HG03060 (cell line): ENCODE results near the gene THSD7A.
"Not testable (repeated sequence)": the region's sequence is repeated elsewhere in the genome, so short reads cannot be mapped to it uniquely, and the experiment has no call there.

Experiments used
- ATAC-seq: cut with Tn5 transposase; IDR thresholded peaks from one replicate; pipeline ENCODE4 v1.9.1; 2021; ENCODE audit warnings: low read depth, moderate number of reproducible peaks; ENCODE audit not compliant: unreplicated experiment

The THSD7A gene

DNA sequence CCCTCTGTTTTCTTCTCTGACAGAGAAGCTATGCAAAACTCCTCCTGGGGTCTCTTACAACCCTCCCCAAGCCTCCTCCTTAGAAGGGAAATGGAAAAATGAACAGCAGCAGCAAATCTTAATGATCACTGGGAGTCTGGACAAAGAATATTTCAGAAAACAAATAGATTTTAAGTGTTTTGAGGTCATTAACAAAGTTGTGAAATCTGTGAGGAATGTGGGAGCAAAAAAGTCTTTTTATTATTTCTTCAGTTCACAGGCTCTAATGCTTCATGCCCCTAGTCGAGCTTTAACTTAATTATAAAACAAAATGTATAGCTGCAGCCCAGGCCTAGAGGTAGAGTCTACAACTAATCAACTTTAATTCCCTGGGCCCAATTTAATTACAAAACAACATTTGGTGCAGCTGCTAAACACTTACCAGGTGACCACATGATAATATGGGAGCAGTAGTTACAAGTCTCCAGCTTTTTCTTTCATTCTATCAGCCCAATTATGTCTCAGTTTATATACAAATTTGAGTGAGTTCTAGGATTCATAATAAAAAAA, 293.2 kb downstream of the THSD7A start:
- no peak for ATAC-seq

DNA sequence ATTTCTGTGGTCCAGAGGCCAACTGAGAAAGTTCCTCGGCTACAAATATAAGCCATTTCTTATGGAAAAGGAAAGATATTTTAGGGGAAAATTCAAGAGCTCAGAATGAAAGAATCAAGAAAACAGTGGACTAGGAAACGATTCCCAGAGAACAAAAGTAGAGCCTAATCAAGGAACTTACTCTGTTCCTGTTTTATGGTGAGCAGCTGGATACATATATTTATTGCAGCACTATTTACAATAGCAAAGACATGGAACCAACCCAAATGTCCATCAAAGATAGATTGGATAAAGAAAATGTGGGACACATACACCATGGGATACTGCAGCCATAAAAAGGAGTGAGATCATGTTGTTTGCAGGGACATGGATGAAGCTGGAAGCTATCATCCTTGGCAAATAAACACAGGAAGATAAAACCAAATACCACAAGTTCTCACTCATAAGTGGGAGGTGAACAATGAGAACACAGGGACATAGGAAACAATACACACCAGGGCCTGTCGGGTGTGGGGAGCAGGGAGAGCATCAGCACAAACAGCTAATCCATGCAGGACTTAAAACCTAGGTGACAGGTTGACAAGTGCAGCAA, 298.7 kb downstream of the THSD7A start:
- ATAC-seq = no peak

DNA sequence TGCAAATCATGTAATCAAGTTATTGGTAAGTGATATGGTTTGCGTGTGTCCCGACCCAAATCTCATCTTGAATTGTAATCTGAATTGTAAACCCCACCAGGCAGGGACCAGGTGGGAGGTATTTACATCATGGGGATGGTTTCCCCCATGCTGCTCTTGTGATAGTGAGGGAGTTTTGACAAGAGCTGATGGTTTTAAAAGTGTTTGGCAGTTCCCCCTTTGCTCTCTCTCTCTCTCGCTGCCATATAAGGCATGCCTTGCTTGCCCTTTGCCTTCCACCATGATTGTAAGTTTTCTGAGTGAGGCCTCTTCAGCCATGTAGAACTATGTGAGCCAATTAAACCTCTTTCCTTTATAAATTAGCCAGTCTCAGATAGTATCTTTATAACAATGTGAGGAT, 302.6 kb downstream of the THSD7A start:
- no peak for ATAC-seq

DNA sequence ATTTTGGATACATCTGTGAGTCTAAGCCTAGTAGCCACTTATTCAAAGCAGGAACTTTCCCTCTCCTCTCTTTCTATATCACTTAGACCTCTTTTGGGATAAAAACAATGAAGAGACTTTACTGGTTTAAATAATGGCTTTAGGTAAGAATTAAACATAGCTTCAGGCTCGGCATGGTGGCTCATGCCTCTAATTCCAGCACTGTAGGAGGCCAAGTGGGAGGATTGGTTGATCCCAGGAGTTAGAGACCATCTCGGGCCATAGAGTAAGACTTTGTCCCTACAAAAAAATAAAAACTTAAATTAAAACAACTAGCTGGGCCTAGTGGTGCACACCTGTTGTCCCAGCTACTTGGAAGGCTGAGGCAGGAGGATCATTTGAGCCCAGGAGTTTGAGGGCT, 304.3 kb downstream of the THSD7A start:
- no peak for ATAC-seq

DNA sequence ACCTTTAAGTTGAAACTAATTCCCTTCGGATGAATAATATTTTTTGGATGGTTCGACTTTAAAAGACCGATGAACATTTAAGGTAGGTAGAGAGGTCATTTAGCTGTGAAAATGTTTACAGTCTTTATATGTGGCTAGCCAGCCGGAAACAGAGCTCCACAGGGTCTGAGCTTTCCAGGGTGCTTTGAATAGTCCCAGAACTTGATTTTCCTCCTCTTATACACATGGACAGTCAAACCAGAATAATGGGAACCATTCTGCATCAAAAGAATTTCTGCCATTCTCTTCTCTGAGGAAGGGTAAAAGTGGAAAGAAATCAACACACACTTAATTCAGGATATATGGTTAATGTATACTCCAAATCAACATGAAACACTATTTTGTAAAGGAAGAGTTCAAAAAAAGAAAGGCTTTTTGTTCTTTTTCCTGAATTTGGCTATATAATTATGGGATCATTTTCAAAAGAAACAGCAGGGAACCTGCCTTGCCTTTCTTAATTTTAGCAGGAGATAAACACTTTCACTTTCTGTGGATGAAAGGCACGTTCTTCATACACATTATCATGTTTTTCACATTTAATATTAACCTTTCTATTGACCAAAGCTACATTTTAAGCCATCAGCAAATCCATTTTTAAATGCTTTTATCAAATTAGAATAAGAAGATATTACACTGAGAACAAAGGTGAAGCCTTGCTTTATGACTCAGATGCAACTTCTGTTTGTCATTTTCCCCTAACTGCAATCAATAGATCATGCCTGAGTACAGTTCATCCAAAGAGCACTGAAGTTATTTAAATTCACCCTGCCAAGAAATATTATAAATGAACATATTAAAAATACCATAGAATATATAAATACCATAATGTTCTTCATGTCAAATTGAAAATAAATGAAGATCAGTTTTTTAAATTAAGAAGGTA, 307.3 kb downstream of the THSD7A start:
- ATAC-seq = no peak

DNA sequence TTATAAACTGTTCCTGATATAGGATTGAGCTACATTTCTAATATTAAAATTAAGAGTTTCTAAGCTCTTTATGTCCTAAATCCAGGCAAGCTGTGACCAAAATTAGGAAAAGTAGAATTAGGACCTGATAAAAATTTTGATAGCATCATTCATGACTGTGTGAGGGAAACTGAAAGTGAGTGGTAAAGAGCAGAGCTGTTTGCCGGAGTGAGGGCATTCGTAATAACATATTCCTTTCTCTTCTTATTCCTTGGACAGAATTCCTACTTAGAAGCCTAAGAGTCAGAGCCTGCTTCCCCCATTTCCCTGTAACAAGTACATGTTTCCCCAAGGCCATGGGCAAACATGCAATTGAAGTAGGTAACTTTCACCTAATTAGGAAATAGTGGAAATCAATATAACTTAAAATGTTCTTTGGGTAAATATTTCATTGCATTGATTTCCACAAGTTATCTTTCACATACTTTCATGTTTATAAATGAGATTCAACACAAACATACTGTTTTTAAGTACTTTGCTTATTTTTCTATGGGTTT, 310.0 kb downstream of the THSD7A start:
- not testable (repeated sequence) for ATAC-seq

DNA sequence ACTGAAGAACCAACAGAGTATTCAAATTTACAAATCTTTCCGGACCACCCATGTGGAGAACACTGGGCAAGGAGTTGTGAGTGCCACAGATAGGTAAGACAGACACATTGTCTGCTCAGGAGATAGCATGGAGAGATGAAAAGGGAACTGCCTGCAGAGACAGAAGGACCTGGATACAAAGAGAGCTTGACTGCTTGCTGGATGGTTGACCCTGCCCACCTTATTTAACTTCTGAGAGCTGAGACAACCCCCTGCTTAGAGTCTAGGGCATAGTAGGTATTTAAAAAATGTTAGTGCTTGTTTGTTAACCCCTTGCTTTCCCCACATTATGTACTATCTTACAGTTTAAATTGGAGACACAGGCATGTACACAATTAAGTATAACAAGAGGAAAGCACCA, 314.1 kb downstream of the THSD7A start:
- no peak for ATAC-seq

DNA sequence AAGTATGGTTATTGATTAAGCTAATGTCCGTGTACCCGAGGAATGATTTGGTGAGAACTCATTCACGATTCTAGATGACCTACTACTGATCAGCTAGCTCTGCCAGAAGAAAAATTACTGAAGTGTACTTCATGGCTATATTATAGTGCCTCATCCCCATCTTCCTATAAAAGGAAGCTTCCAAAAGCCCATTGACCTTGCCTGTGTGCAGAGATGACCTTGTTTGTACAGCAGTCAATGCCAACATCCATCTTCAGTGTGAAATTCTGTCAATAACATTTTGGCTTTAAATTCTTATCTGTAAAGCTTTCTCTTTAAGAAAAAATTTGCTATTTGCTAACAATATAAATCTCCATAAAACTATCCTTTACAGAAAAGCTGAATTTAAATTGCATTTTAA, 315.7 kb downstream of the THSD7A start:
- ATAC-seq = no peak

DNA sequence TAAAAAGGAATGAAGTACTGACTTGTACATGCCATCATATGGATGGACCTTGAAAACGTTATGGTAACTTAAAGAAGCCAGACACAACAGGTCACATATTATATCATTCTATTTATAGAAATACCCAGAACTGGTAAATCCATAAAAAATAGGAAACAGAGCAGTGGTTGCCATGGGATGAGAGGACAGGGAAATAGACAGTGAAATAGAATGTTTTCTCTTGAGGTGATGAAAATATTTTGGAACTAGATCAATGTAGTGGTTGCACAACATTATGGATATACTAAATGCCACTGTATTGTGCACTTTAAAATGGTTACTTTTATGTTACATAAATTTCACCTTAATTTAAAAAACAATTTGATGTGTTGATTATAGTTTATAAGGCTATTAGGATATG, 318.5 kb downstream of the THSD7A start:
- ATAC-seq = no peak

DNA sequence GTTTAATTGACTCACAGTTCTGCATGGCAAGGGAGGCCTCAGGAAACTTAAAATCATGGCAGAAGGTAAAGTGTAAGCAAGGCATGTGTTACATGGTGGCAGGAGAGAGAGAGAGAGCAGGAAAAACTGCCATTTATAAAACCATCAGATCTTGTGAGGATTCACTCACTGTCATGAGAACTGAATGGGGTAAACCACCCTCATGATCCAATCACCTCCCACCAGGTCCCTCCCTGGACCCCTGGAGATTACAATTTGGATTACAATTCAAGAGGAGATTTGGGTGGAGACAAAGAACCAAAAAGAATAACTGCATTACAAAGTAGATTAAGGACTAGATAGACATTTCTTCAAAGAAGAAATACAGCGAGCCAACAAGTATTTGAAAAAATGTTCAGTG, 324.1 kb downstream of the THSD7A start:
- ATAC-seq = no peak

DNA sequence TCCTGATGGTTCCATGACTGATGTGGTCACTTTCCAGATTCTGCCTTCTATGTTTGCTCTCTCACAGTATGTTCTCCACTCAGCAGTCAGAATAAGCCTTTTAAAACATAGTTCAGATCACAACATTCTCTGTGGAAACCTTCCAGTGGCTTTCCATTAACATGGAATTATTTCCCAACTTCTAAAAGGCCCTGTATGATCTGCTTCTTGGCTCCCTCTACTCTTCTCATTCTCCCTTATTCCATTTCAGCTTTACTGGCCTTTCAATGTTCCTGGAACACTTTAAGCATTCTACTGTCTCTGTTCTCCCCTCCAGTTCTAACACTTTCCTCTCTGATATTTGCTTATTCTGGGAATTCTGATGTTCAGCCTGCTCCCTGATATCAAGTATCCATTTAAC, 325.6 kb downstream of the THSD7A start:
- no peak for ATAC-seq

DNA sequence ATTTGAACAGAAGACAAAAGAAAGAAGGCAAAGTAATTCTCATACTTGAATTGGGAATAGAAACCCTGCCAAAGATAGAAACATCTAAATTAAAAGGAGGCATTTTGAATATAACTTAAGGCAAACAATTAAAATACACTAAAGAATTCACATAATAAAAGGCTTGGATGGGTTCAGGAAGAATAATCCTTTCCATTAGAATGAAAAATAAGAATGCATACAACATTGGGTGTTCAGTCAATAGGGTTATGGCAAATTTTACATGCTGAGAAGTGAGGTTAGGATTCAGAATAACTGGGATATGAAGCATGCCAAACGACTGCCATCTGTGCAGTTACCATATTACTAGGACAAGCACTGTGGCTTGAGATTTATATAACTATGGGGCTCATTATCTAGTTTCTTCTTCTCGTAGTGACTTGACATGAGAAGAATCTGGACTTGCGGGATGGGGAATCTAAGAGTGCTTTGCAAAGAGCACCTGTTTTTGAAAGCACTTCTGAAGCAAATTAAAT, 326.5 kb downstream of the THSD7A start:
- no peak for ATAC-seq

DNA sequence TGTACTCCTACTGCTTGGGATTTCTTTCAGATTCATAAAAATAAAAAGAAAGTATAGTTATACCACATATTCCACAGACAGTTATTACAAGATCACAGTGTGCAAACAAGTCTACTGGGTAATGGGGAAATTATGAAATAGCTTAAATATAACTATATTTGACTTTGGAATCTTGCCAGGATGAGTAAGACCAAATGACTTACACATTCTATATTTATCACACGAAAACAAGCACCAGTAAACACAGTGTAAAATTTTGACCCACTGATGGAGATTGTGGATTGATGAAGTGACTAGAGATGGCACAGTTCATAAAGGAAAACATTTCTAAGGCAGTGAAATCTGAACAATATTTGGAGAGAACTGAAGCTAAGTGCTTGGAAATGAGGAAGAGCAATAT, 339.7 kb downstream of the THSD7A start:
- no peak for ATAC-seq

DNA sequence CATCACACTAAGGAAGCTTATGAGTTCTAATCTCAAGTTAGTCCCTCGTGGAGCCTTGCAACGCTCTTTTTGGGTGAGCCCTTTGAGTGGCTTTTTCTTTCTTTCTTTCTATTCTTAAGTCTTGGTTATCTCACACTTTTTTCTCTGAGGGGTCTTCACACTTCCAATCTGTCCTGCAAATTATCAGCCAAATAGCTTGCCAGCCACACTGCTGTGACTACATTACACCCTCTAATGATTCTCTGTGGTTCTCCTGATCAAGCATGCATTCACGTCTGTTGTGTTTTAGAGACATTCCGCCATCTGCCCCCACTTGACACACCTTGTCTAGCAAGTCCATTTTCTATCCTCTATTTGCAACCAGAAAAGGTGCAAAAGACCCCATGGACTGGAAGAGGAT, 340.2 kb downstream of the THSD7A start:
- ATAC-seq = no peak

DNA sequence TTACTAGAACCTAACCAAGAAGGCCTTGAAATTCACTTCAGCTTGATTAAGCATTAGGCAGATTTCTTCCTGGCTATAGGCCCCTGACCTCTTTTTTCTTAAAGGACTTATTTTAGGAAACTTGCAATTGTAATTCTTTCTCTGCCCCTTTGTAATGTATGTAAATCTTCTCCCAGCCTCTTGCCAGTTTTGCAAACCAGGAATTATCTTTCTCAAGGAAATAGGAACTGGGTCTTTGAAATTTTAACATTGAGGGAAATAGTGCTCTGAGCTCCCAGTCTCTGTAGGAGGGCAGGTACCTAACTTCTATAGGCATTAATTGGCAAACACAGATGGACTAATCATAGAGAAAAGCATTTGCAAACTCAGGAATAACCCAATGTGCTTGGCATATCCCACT, 342.7 kb downstream of the THSD7A start:
- ATAC-seq = no peak

DNA sequence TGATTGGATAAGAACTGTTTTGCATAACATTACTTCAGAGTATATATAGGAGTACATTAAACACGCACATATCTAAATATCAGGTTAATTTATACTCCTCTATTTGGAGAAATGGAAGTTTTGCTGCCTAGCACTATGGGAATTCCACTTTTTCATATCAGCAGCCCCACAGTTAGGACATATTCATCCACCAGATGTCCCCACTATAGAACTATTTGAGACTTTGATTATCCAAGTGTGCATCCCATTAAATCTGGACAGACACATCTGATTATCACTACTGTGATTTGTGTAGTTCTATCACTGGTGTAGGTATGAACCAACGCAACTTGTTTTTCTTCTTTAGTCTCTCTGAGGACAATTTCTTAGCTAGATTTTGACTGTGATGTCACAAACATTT, 345.7 kb downstream of the THSD7A start:
- ATAC-seq = no peak

DNA sequence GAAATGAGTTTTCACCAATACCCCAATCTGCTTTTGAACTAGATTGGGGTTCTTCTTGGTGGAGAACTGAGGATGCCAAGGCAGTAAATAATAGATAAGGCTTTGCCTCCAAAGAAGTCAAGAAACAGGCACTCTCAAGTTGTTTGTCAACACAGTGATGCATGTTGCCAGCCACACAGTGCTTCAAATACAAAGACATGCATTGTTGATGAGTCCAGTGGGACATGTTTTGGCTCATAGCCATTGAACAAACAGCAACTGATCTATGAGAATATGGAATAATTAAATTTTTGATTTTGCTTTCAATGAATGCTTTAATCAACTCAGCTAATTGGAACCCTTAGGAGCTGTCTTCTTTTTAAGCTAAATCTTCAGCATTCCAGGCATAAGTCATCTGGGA, 346.4 kb downstream of the THSD7A start:
- ATAC-seq = no peak

DNA sequence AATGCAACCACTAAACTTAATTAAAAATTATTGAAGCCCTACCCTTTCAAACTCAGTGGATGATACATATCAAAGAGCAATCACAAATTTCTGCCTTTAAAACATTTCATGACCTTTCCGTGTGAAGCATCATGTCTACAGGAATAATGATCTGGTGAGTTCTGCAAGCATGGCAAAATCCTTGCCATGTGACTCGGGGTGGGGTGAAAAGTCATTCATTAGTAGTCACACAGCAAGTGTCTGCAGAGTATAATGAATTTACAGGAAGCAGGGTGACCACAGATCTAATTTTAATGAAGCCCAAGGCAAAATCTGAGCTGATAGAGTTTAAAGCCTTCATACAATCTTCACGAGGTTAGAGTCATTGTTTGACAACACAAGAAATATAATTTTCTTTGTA, 351.9 kb downstream of the THSD7A start:
- no peak for ATAC-seq

DNA sequence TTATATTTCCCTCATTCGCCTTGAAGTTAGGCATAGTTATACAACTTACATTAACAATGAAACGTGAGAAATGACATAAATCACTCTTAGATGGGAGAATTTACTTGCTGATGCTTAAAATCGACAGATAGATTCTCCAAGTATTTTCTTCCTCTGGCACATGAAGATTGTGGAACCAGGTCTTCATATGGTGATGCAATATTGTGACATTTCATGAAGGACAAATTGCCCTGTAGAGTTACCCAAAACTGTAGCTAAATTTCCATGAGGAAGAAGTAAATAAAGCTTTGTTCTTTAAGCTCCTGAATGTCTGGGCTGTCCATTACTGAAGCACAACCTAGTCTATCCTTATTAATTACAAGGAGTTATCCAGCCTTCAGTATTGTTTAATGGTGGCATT, 353.1 kb downstream of the THSD7A start:
- ATAC-seq = no peak

DNA sequence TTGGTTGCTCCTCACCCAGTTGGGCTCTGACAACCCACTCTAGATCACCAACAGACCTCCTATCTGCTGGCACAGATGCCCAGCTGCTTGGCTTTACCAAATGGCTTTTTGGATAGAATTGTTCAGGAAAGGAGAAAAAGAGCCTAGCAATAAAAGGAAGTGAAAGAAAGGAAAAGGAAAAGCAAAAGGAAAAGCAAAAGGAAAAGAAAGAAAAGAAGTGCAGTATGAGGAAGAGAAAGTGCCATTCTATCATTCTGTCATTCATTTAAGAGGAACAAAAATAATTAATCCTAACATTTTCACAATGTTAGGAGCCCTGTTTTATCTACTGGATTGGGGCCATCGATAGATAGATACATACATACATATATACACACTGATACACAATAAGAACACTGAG, 353.6 kb downstream of the THSD7A start:
- ATAC-seq = no peak

DNA sequence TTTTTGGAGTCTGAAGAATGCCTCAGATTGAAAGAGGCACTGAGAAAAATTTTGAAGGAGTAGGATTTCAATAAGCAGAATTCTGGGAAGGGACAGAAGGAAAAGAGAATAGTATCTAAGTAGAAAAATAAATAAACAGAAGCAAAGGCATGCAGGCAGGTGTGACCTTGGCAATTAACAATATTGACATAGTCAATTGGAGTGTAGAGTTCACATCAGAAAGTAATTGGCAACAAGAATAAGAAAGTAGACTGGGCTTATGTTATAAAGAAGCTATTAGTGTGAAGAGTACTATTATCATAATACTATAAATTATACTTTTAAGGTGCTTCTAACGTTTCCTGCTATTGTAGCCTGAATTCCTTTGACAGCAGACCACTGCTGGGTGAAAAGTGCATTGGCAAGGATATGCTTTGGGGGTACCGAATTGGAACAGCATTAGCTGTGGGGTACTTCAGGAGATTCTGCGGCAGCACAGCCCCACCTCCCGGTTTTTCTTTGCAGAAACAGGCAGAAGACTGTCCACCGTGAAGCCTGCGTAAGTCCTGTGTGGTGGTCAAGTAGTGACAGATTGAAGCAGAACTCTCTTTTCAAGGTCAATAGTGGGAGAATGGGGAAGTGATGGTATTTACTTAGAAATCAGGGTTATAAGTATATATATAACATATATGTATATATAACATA, 357.0 kb downstream of the THSD7A start:
- ATAC-seq = no peak
